Vagina (tissue), 2 donors: ENCODE measurements around the gene MRPL50.

ENCODE experiments used
- POLR2A ChIP-seq, 2 donors: fragments of 450-650 bp; IDR thresholded peaks; one replicate each; pipeline ENCODE4 v1.6.1; 2017; ENCODE audit warnings: antibody characterized with exemption in 2 of 2, mild to moderate bottlenecking in 2 of 2, moderate library complexity in 2 of 2
- POLR2AphosphoS5 ChIP-seq, 2 donors: sonication (generic); formaldehyde crosslinking; IDR thresholded peaks; one replicate each; pipeline ENCODE4 v1.9.0; 2017; ENCODE audit warnings: antibody characterized with exemption in 2 of 2, mild to moderate bottlenecking in 2 of 2, low read depth in 1 of 2; ENCODE audit not compliant: insufficient read depth in 1 of 2
- TF ChIP-seq, protein P1 (sequence below), 3 experiments: fragments of 450-650 bp in 2 of 3; fragments of 200-600 bp in 1 of 3; sonication (generic) in 1 of 3; IDR thresholded peaks; one replicate each; pipeline ENCODE4 v1.5.1; 2017 to 2019; ENCODE audit warnings: antibody characterized with exemption in 3 of 3, mild to moderate bottlenecking in 2 of 3, moderate library complexity in 2 of 3

DNA sequence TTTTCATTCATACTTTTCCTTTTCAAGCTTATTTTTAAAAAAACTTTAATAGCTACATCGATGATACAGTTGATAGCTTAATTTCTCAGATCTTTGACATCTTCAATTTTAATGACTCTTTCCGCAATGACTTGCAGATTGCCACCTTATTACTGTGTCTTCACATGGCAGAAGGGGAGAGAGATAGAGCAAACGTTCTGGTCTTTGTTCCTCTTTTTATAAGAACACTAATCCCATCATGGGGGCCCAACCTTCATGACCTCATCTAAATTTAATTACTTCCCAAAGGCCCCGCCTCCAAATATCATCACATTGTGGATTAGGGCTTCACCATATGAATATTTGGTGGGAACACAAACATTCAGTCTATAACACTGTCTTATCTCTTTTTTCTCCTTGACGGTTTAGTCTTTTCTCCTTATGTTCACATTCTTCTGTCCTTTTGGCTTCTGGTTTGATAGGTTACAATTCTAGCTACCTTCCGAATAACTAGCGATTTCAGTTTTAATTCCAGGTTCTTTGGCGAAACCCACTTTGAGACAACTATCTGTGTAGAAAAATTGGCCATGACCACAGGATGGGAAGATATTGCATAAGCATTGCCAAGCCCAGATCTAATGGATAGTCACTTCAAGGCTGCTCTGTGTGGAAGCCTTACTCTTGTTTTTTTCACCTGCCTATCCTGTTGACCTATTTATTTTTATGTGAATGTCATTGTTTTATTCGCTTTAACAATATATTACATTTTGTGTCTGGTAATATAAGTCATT is 5.3 kb upstream of the MRPL50 start:
- TF ChIP-seq, protein P1, sequence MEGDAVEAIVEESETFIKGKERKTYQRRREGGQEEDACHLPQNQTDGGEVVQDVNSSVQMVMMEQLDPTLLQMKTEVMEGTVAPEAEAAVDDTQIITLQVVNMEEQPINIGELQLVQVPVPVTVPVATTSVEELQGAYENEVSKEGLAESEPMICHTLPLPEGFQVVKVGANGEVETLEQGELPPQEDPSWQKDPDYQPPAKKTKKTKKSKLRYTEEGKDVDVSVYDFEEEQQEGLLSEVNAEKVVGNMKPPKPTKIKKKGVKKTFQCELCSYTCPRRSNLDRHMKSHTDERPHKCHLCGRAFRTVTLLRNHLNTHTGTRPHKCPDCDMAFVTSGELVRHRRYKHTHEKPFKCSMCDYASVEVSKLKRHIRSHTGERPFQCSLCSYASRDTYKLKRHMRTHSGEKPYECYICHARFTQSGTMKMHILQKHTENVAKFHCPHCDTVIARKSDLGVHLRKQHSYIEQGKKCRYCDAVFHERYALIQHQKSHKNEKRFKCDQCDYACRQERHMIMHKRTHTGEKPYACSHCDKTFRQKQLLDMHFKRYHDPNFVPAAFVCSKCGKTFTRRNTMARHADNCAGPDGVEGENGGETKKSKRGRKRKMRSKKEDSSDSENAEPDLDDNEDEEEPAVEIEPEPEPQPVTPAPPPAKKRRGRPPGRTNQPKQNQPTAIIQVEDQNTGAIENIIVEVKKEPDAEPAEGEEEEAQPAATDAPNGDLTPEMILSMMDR (IDR thresholded peaks at IDR 0.05): no peak
- no peak for TF ChIP-seq POLR2AphosphoS5 (IDR thresholded peaks at IDR 0.05; ENCODE audit: insufficient read depth in 1 of 2, low read depth in 1 of 2)
- TF ChIP-seq POLR2A (IDR thresholded peaks at IDR 0.05): no peak
